Endometrial microvascular endothelial cells (primary cell): ENCODE data around the gene TMCO1. TPM values are rescaled to one million over a fixed set of nuclear protein-coding genes. Genes with fewer than 3 reads are reported as not detected.
"Not testable (repeated sequence)": the region's sequence is repeated elsewhere in the genome, so short reads cannot be mapped to it uniquely, and the experiment has no call there.

Source experiments
- in situ Hi-C: cut with HindIII; loops from 2 replicates; pipeline ENCODE4 v1.10.0; 2017; ENCODE audit warnings: low sequenced_read_pairs, low pct_unique_long_range_greater_than_20kb; ENCODE audit errors: inconsistent ontology term
- total RNA-seq: library from RNA; depleted of rRNA; stranded (reverse); fragments of >200 nt; gene quantifications from one replicate; pipeline ENCODE4 v1.2.3, GENCODE V29; 2015; ENCODE audit errors: inconsistent ontology term

Gene TMCO1
- total RNA-seq, 1 donor from 2014 or later: 82.2 TPM

DNA sequence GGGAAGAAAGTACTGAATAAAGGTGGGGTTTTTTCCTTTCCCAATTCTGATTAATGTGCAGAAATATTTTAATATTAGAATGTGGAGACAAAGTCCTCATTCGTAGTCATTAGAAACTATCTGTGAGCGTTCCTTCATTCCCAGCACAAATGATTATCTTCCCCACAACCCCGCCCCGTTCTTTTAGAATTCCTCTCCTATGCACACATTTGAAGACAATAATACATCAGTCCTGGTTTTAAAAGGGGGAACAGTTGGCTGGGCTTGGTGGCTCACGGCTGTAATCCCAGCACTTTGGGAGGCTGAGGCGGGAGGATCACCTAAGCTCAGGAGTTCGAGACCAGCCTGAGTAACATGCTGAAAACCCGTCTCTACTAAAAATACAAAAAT, 71.2 kb downstream of the TMCO1 start:
- in situ Hi-C loops: no loop called here

DNA sequence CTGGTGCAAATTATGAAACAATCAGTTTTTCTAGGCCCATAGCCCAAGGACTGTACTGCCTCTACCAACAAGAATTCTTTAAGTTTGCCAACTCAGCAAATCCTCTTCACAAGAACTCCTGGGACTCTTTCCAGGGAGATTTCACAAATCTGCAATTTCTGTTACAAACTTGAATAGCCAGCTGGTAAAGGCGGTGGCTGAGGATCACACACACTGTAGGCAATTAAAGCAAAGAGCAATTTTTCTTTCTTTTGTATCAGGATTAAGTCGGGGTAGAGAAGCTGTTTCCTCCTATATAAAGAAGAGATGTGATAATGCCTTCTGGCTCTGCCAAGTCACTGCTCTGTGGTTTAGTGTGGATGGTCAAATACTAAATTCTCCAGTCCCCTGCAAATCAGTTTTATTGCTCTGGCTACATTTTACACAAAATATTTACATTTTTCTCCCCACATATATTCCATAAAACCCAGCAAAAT, 72.0 kb downstream of the TMCO1 start:
- in situ Hi-C loops: no loop called here

DNA sequence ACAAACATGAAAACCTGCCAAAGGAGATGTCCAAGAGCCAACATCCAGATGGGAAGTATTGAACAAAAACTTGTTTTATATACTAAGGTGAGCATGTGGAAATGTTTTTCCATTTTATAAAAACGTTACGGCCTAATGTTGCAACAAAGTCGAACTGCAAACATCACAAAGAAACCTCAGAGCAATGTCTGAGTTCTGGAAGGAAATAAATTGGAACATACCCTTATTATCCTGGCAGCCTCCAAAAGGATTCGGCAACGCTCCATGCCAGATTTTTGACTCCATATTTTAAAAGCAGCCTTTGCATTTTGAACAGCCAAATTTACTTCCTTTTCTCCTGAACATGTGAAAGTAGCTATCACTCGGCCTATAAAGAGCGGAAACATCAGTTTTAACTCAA, 73.6 kb downstream of the TMCO1 start:
- in situ Hi-C loops: no loop called here

DNA sequence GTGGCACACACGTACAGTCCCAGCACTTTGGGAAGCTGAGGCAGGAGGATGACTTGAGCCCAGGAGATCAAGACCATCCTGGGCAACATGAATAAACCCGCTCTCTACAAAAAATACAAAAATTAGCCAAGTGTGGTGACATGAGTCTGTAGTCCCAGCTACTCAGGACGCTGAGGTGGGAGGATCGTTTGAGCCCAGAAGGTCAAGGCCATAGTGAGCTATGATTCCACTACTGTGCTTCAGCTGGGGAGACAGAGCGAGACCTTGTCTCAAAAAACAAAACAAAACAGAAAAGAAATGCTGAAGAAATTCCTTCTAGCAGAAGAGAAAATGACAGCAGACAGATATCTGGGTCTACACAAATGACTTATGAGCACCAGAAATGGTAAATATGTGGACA, 80.6 kb downstream of the TMCO1 start:
- in situ Hi-C loops: no loop called here

DNA sequence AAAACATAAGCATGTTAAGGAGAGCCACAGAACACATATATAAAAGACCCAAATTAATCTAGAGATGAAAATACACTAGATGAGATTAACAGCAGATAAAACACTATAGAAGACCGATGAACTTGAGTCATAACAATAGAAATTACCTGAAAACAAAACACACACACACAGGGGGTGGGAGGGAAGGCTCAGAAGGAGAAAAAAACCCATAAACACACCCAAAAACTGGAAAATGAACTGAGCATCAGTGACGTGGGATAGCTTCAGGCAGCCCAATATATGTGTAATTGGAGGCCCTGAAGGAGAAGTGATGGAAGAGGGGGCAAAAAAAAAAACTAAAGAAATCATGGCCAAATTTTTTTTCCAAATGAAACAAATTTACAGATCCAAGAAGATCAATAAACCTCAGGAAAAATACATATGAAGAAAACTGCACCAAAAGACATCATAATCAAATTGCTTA, 81.7 kb downstream of the TMCO1 start:
- in situ Hi-C loops: no loop called here

DNA sequence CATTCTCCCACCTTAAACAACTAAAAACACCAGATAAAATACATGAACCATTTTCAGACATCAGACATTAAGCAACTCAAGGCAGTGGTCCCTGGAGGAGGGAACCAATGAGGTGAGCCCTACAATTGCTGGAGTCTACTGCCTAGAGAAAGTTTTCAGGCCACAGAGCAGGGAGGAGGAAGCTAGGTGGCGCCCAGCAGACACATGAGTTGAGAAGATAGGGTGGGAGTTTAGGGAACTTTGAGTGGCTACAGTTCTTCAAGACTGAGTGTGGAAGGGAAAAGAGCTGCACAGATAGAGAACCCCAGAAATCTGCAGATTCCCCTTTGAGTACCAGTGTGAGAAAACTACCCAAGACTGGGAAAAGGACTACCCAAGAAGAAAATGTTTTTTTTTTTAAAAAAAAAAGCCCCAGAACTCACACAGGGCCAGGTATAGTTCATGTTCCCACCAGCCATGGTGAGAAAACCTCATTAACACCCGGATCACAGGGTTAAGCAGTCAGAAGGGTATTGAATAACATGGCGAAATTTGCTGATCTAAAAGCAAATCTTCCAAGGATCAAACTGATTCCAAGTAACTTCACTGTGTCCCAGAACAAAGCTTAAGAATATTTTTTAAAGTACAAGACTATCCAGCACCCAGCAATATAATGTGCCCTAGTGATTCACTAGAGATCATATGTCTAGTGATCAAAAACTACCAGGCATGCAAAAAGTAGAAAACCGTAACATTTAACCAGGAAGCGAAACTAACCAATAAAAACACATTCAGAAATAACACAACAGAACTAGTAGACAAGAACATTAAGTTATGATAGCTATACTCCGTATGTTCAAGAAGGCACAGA, 82.3 kb downstream of the TMCO1 start:
- in situ Hi-C loops: no loop called here

DNA sequence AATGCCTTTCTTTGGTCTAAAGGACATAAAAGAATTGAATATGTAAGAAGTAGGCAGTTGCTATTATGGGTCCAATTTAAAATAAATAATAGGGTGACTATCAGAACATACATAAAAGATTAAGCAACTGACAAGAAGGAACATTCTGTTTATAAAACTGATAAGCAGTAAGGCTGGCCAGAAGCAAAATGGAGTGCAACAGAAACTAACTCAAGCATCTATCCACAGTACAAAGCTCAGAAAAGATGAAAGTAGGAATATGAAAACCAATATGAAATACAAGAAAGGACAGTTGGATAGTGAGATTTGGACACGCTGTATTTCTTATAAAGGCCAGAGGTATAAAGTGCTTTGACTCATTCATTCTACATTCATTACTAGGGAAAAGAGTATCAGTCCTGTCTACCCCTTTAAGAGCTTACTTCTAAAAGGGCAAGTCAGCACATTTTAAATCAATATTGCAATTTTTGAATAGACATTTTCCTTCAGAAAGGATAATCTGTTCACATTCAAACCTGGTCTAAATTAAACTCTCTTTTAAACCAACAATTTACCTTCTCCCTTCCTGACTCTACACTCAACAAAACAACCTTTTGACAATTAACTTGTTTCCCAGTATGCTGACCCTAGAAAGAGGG, 84.7 kb downstream of the TMCO1 start:
- in situ Hi-C loops: no loop called here

DNA sequence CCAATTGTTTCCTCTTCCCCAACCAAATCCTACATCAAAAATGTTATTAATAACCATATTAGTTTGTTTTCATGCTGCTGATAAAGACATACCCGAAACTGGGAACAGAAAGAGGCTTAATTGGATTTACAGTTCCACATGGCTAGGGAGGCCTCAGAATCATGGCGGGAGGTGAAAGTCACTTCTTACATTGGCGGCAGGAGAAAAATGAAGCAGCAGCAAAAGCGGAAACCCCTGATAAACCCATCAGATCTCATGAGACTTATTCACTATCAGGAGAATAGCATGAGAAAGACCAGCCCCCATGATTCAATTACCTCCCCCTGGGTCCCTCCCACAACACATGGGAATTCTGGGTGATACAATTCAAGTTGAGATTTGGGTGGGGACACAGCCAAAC, 87.9 kb downstream of the TMCO1 start:
- in situ Hi-C loops: not testable (repeated sequence)

DNA sequence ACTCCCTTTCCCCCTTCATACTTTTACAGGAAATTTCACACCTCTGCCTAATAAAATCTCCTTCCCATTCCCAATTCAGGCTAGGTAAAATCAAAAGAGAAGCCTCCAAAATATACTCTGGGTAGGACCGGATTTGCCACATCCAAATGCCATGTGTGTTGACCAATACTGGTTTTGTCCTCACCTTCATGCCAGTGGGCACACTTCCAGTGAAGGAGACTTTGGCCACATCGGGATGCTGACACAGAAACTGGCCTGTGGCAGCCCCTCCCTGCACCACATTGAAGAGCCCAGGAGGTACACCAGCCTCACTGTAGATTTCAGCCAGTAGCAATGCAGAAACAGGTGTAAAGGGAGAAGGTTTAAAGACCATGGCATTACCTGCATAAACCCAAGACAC, 88.4 kb downstream of the TMCO1 start:
- in situ Hi-C loops: no loop called here

DNA sequence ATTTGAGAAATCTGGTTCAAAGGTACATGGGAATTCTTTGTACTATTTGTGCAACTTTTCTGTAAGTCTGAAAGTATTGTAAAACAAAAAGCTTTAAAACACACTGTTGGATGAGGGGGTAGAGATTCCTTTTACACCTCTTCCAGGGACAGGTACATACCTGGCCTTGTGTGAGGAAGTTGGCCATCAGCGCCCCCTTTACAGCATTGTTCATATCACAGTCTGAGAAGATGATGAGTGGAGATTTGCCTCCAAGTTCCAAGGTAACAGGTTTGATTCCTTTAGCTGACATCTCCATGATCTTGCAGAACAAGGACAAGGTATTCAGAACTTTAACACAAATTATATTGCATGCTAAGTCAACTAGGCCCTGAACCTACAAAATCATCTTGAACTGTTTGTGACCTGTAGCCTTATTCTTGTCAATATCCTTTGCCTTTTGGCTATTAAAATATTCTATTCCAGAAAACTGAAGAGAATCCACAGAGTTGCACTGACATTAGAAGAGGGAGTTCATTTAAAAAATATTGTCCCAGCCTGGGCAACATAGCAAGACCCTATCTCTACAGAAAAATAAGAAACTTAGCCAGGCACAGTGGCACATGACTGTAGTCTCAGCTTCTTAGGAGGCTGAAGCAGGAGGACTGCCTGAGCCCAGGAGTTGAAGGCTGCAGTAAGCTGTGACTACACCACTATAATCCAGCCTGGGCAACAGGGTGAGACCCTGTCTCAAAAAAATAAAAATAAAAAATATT, 89.2 kb downstream of the TMCO1 start:
- in situ Hi-C loops: no loop called here

DNA sequence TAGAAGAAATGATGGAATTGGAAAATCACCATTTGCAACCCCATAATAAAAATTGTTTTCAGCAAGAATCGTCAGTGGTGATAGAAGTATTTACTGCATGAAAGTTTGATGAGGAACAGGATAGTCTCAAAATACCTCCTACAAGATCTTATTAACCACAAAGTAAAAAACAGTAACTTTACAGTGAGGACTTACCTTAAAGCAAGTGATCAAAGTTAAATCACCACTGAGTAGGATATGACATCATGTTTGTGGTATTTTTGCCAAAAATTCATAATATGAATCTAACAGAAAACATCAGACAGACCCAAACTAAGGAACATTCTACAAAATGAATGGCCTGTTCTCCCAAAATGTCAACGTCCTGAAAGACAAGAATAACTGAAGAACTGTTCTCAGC, 90.2 kb downstream of the TMCO1 start:
- in situ Hi-C loops: no loop called here

Other genes with a start within 250 kb of the TMCO1 start
- not detected for gene LRRC52, start 224.9 kb downstream of the TMCO1 start, total RNA-seq
- 199 TPM for gene MGST3, start 137.6 kb downstream of the TMCO1 start, total RNA-seq
- 98.0 TPM for gene ALDH9A1, start 70.3 kb downstream of the TMCO1 start, total RNA-seq
- gene UCK2, start 58.7 kb upstream of the TMCO1 start, total RNA-seq: 92.4 TPM